ENCODE data around the gene CFDP1. TPM values are rescaled to one million over a fixed set of nuclear protein-coding genes. Genes with fewer than 3 reads are reported as not detected.

Gene CFDP1
- total and polyA plus RNA-seq, 2 donors (not counting 3 experiments of a cell fraction or from before 2014, with no cell fraction given): 17.8 to 53.8 TPM

- Histone ChIP-seq H3K27ac (ENCODE audit: insufficient read depth, low read depth, low read length) (no peak overlapping the region), H3K27me3 (ENCODE audit: control insufficient read depth in 2 of 2, insufficient read depth in 2 of 2, low read length in 2 of 2) (no peaks in the 10 kb centered on the region), H3K9ac (replicated peaks; ENCODE audit: extremely low read depth, insufficient read depth, low read length) (no peak overlapping the region), H2AFZ (ENCODE audit: low read depth, low read length) (no peak overlapping the region), H4K20me1 (replicated peaks; ENCODE audit: control insufficient read depth, extremely low read depth, insufficient read depth, low read length) (no peaks in the 10 kb centered on the region), H3K4me2 (ENCODE audit: insufficient read depth, low read length) (no peak overlapping the region), H3K36me3 (ENCODE audit: control insufficient read depth in 2 of 2, extremely low read depth in 1 of 2, insufficient read depth in 2 of 2, low read length in 2 of 2) (no peaks in the 10 kb centered on the region), H3K4me3 (replicated peaks in 1 of 3; ENCODE audit: insufficient read depth in 1 of 3, low read depth in 1 of 3, low read length in 3 of 3) (no peak overlapping the region), H3K9me1 (replicated peaks; ENCODE audit: control insufficient read depth, extremely low read depth, insufficient read depth, low read length) (no peaks in the 10 kb centered on the region), H3K79me2 (ENCODE audit: control insufficient read depth, insufficient read depth, low read length) (no peaks in the 10 kb centered on the region), H3K4me1 (ENCODE audit: control insufficient read depth, extremely low read depth, insufficient read depth, low read length) (no peaks in the 10 kb centered on the region), H3K9me3 (replicated peaks; ENCODE audit: control insufficient read depth, insufficient read depth, low read length) (no peaks in the 10 kb centered on the region)
- TF ChIP-seq MYC (IDR thresholded peaks at IDR 0.05; ENCODE audit: low read depth, low read length) (no peak), JUN (IDR thresholded peaks at IDR 0.05; ENCODE audit: borderline replicate concordance, insufficient read depth, insufficient read length, low read depth) (no peak), MAX (IDR thresholded peaks at IDR 0.05; ENCODE audit: insufficient read depth, insufficient read length) (no peak), CTCF (IDR thresholded peaks at IDR 0.05; ENCODE audit: extremely low read depth in 1 of 2, insufficient read depth in 1 of 2, low read depth in 1 of 2, low read length in 2 of 2) (no peak), FOS (IDR thresholded peaks at IDR 0.05; ENCODE audit: borderline replicate concordance, insufficient read depth, low read length) (no peak), GATA2 (IDR thresholded peaks at IDR 0.05; ENCODE audit: insufficient read depth, insufficient read length, low read depth, low read length) (no peak)
- dilution Hi-C loops (cut with MboI; ENCODE audit: extremely low pct_ligation_motif_present, low sequenced_read_pairs) (no loop called here), intact Hi-C loops (cut with micrococcal nuclease) (loop anchor here (2.0 to 5.0 kb wide), 2 partner anchors 44 to 1699 kb away; no protein-coding TSS in a partner anchor)
- no TSS peak for BruUV-seq (replicated peaks)
- FAIRE-seq: no peak
- DNase-seq (ENCODE audit: low read depth, low spot score): no peak
- ChIA-PET POLR2A (no interaction called here), CTCF (interaction anchor here (0.6 to 4.9 kb wide), 10 partner anchors 9 to 1698 kb away, joined by 3 to 74 read pairs (median 8); no protein-coding TSS in a partner anchor)
Measured at GRCh38 chr16:75472908-75473877, 39.9 kb upstream of the CFDP1 start.
